Measurements from ENCODE around the gene RGS12. TPM values are rescaled to one million over a fixed set of nuclear protein-coding genes. Genes with fewer than 3 reads are reported as not detected.

The RGS12 gene
- total and polyA plus RNA-seq, 4 donors: 10.3 to 40.4 (median 26.1) TPM

GRCh38 chr4:3286335-3287175 is 6.3 kb upstream of the RGS12 start:
- Histone ChIP-seq H3K27ac (ENCODE audit: low read depth in 1 of 2, low read length in 2 of 2) (no peak overlapping the region), H3K4me3 (ENCODE audit: low read length in 2 of 2) (no peak overlapping the region), H3K4me1 (ENCODE audit: control insufficient read depth in 1 of 2, insufficient read depth in 2 of 2, low read length in 2 of 2) (no peaks in the 10 kb centered on the region), H3K9me3 (ENCODE audit: control insufficient read depth, low read length) (no peaks in the 10 kb centered on the region), H3K27me3 (ENCODE audit: control insufficient read depth in 1 of 2, insufficient read depth in 2 of 2, low read length in 1 of 2) (no peaks in the 10 kb centered on the region), H3K36me3 (ENCODE audit: control insufficient read depth in 1 of 2, insufficient read depth in 2 of 2, low read length in 1 of 2) (no peaks in the 10 kb centered on the region)
- DNase-seq (peak in 1 of 2 donors; percentile 61), ATAC-seq (ENCODE audit: low FRiP score) (no peak)
- intact Hi-C loops (cut with DNase I): no loop called here
- 73% methylated on average over 32 of the region's 32 CpGs for WGBS, 2 donors

GRCh38 chr4:3287271-3287971 is 5.4 kb upstream of the RGS12 start:
- DNase-seq (no peak), ATAC-seq (ENCODE audit: low FRiP score) (no peak)
- intact Hi-C loops (cut with DNase I): no loop called here
- Histone ChIP-seq H3K4me1 (ENCODE audit: control insufficient read depth in 1 of 2, insufficient read depth in 2 of 2, low read length in 2 of 2) (no peaks in the 10 kb centered on the region), H3K27ac (ENCODE audit: low read depth in 1 of 2, low read length in 2 of 2) (no peak overlapping the region), H3K9me3 (ENCODE audit: control insufficient read depth, low read length) (no peaks in the 10 kb centered on the region), H3K4me3 (ENCODE audit: low read length in 2 of 2) (no peak overlapping the region), H3K27me3 (ENCODE audit: control insufficient read depth in 1 of 2, insufficient read depth in 2 of 2, low read length in 1 of 2) (no peaks in the 10 kb centered on the region), H3K36me3 (ENCODE audit: control insufficient read depth in 1 of 2, insufficient read depth in 2 of 2, low read length in 1 of 2) (no peaks in the 10 kb centered on the region)
- WGBS, 2 donors: 47 to 48% methylated on average over 14 of the region's 14 CpGs

GRCh38 chr4:3287972-3288570 is 4.8 kb upstream of the RGS12 start:
- Histone ChIP-seq H3K27ac (ENCODE audit: low read depth in 1 of 2, low read length in 2 of 2) (no peak overlapping the region), H3K9me3 (ENCODE audit: control insufficient read depth, low read length) (no peaks in the 10 kb centered on the region), H3K27me3 (ENCODE audit: control insufficient read depth in 1 of 2, insufficient read depth in 2 of 2, low read length in 1 of 2) (no peaks in the 10 kb centered on the region), H3K4me1 (ENCODE audit: control insufficient read depth in 1 of 2, insufficient read depth in 2 of 2, low read length in 2 of 2) (no peaks in the 10 kb centered on the region), H3K4me3 (ENCODE audit: low read length in 2 of 2) (no peak overlapping the region), H3K36me3 (ENCODE audit: control insufficient read depth in 1 of 2, insufficient read depth in 2 of 2, low read length in 1 of 2) (no peaks in the 10 kb centered on the region)
- no peak for ATAC-seq (ENCODE audit: low FRiP score)
- DNase-seq: no peak
- intact Hi-C loops (cut with DNase I): no loop called here
- 71 to 81% methylated on average over 23 to 24 of the region's 24 CpGs for WGBS, 2 donors

- H3K4me1 ChIP-seq (ENCODE audit: control insufficient read depth in 1 of 2, insufficient read depth in 2 of 2, low read length in 2 of 2): no peaks in the 10 kb centered on the region
Measured at GRCh38 chr4:3288571-3289094, 4.2 kb upstream of the RGS12 start.

GRCh38 chr4:3290476-3290875 is 2.3 kb upstream of the RGS12 start:
- Histone ChIP-seq H3K4me1 (ENCODE audit: control insufficient read depth in 1 of 2, insufficient read depth in 2 of 2, low read length in 2 of 2) (no peaks in the 10 kb centered on the region), H3K36me3 (ENCODE audit: control insufficient read depth in 1 of 2, insufficient read depth in 2 of 2, low read length in 1 of 2) (no peaks in the 10 kb centered on the region), H3K9me3 (ENCODE audit: control insufficient read depth, low read length) (no peaks in the 10 kb centered on the region), H3K27me3 (ENCODE audit: control insufficient read depth in 1 of 2, insufficient read depth in 2 of 2, low read length in 1 of 2) (no peaks in the 10 kb centered on the region), H3K27ac (ENCODE audit: low read depth in 1 of 2, low read length in 2 of 2) (no peak overlapping the region), H3K4me3 (ENCODE audit: low read length in 2 of 2) (no peak overlapping the region)
- WGBS, 2 donors: 94% methylated on average over 11 of the region's 11 CpGs
- DNase-seq: no peak
- intact Hi-C loops (cut with DNase I): loop anchor here in 1 of 2 donors (5.0 kb wide), 1 partner anchor 192 kb away; no protein-coding TSS in a partner anchor
- ATAC-seq (ENCODE audit: low FRiP score): no peak

More at GRCh38 chr4:3288571-3289094, 4.2 kb upstream of the RGS12 start:
- Histone ChIP-seq H3K36me3 (ENCODE audit: control insufficient read depth in 1 of 2, insufficient read depth in 2 of 2, low read length in 1 of 2) (no peaks in the 10 kb centered on the region), H3K9me3 (ENCODE audit: control insufficient read depth, low read length) (no peaks in the 10 kb centered on the region), H3K27me3 (ENCODE audit: control insufficient read depth in 1 of 2, insufficient read depth in 2 of 2, low read length in 1 of 2) (no peaks in the 10 kb centered on the region), H3K4me3 (ENCODE audit: low read length in 2 of 2) (no peak overlapping the region), H3K27ac (ENCODE audit: low read depth in 1 of 2, low read length in 2 of 2) (no peak overlapping the region)
- WGBS, 2 donors: 81 to 82% methylated on average over 10 to 11 of the region's 11 CpGs
- intact Hi-C loops (cut with DNase I): no loop called here
- ATAC-seq (ENCODE audit: low FRiP score) (no peak), DNase-seq (no peak)

- H3K36me3 ChIP-seq (ENCODE audit: control insufficient read depth in 1 of 2, insufficient read depth in 2 of 2, low read length in 1 of 2): no peaks in the 10 kb centered on the region
- no peaks in the 10 kb centered on the region for H3K9me3 ChIP-seq (ENCODE audit: control insufficient read depth, low read length)
- no peak overlapping the region for H3K4me3 ChIP-seq (ENCODE audit: low read length in 2 of 2)
- intact Hi-C loops (cut with DNase I): loop anchor here in 1 of 2 donors (5.0 kb wide), 1 partner anchor 191 kb away; no protein-coding TSS in a partner anchor
- H3K27me3 ChIP-seq (ENCODE audit: control insufficient read depth in 1 of 2, insufficient read depth in 2 of 2, low read length in 1 of 2): no peaks in the 10 kb centered on the region
- no peaks in the 10 kb centered on the region for H3K4me1 ChIP-seq (ENCODE audit: control insufficient read depth in 1 of 2, insufficient read depth in 2 of 2, low read length in 2 of 2)
- no peak overlapping the region for H3K27ac ChIP-seq (ENCODE audit: low read depth in 1 of 2, low read length in 2 of 2)
- ATAC-seq (ENCODE audit: low FRiP score) (no peak), DNase-seq (no peak)
- WGBS, 2 donors: 96% methylated on average over 9 of the region's 9 CpGs
Measured at GRCh38 chr4:3290889-3291321, 1.9 kb upstream of the RGS12 start.

- H3K4me1 ChIP-seq (ENCODE audit: control insufficient read depth in 1 of 2, insufficient read depth in 2 of 2, low read length in 2 of 2): no peaks in the 10 kb centered on the region
- peak overlapping the region in 1 of 2 donors; percentile 38 for H3K4me3 ChIP-seq (ENCODE audit: low read length in 2 of 2)
- 43 to 47% methylated on average over 24 of the region's 24 CpGs for WGBS, 2 donors
- intact Hi-C loops (cut with DNase I): loop anchor here in 1 of 2 donors (5.0 kb wide), 1 partner anchor 191 kb away; no protein-coding TSS in a partner anchor
- peak overlapping the region; percentile 3 to 6 for H3K27ac ChIP-seq (ENCODE audit: low read depth in 1 of 2, low read length in 2 of 2)
- peak in 1 of 2 donors; percentile 79 for DNase-seq
- H3K27me3 ChIP-seq (ENCODE audit: control insufficient read depth in 1 of 2, insufficient read depth in 2 of 2, low read length in 1 of 2): no peaks in the 10 kb centered on the region
- no peaks in the 10 kb centered on the region for H3K9me3 ChIP-seq (ENCODE audit: control insufficient read depth, low read length)
- no peaks in the 10 kb centered on the region for H3K36me3 ChIP-seq (ENCODE audit: control insufficient read depth in 1 of 2, insufficient read depth in 2 of 2, low read length in 1 of 2)
- ATAC-seq (ENCODE audit: low FRiP score): no peak
Measured at GRCh38 chr4:3291411-3291968, 1.3 kb upstream of the RGS12 start.

- Histone ChIP-seq H3K4me1 (ENCODE audit: control insufficient read depth in 1 of 2, insufficient read depth in 2 of 2, low read length in 2 of 2) (no peaks in the 10 kb centered on the region), H3K27ac (ENCODE audit: low read depth in 1 of 2, low read length in 2 of 2) (peak overlapping the region; percentile 6 to 74), H3K9me3 (ENCODE audit: control insufficient read depth, low read length) (no peaks in the 10 kb centered on the region), H3K4me3 (ENCODE audit: low read length in 2 of 2) (peak overlapping the region; percentile 38 to 43), H3K36me3 (ENCODE audit: control insufficient read depth in 1 of 2, insufficient read depth in 2 of 2, low read length in 1 of 2) (no peaks in the 10 kb centered on the region), H3K27me3 (ENCODE audit: control insufficient read depth in 1 of 2, insufficient read depth in 2 of 2, low read length in 1 of 2) (no peaks in the 10 kb centered on the region)
- ATAC-seq (ENCODE audit: low FRiP score) (peak; percentile 78), DNase-seq (peak; percentile 76 to 91)
- WGBS, 2 donors: 0 to 1% methylated on average over 33 to 60 of the region's 60 CpGs
- intact Hi-C loops (cut with DNase I): loop anchor here in 1 of 2 donors (5.0 kb wide), 1 partner anchor 190 kb away; no protein-coding TSS in a partner anchor
Measured at GRCh38 chr4:3291969-3292570, 751 bp upstream of the RGS12 start.

All from aorta (tissue), 5 donors.